HG02623 (cell line): ENCODE results near the gene SEC16B.

Source experiments
- ATAC-seq: cut with Tn5 transposase; IDR thresholded peaks from one replicate; pipeline ENCODE4 v1.9.1; 2021; ENCODE audit warnings: moderate library complexity; ENCODE audit not compliant: unreplicated experiment

Gene SEC16B

DNA sequence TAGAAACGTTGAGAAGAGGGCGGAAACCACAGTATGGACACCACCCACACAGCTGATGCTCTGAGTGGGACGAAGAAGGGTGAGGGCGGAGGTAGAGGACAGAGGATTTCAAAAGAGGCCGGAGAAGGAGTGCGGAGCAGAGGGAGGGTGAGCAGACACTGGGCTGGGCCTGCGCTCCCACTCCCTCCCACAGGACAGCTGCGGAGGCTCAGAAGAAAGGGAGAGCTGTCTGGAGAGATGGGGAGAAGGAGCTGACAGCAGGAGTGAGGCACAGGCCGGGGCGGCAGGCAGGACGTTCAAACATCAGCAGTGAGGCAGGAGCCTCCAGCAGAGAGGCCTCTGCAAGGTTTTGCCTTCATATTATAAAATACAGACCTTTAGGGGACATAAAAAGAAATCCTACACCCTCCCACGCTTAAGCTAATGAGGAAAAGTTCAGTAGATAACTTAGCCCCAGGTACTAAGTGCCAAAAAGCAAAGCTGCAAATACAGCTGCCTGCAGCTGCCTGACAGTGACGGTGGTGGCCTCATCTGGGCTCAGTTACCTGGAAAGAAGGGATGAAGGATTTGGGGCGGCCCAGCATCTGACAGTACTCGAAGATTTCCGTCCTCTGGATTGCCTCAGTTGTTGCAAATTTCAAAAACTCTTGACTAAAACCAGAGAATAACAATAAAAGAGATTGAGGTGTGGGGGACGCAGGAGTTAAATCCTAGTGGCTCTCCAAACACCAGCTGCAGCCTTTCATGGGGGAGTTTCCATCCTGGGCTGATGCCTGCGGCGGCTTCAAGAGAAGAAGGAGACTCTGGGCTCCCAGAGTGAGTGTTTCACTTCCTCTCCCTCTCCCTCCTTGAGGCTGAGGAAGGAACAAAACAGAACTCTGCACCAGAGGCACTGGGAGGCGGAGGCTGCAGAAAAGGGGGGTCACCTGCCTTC is 25.6 kb downstream of the SEC16B start:
- no peak for ATAC-seq

DNA sequence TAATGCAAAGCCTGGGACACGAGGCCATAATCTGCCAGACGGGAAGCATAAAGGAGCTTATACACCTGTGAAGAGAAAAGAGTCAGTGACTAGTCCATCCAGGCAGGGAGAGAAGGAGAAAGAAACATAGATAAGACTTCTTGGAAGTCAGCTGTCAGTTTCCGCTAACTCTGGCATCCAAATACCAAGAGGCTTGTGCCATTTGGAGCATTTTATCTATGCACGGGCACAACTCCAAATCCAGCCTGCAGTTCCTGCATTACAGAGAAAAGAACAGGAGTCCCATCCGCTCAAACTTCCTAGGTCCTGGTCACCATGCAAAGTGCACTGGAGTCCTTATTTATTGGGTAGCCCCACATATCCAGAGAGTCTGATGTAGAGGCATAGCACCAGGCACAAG is 27.9 kb downstream of the SEC16B start:
- ATAC-seq = no peak

DNA sequence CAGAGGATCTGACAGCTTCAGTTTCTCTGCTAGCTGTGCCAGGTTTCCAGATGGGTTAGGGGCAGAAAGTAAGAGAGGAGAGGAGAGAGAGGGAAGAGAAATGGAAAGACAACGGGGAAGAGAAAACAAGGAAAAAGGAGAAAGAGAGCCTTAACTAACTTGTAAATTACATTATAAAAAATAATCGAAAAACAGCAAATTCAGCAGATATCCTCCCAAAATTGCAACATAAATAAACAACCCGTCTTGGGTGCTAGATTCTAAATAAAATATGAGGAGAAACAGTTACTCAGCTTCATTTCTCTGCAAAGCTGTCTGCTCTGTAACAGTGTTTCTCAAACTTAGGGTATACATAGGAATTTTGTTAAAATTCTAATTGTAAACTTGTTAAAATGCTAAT is 29.2 kb downstream of the SEC16B start:
- no peak for ATAC-seq

DNA sequence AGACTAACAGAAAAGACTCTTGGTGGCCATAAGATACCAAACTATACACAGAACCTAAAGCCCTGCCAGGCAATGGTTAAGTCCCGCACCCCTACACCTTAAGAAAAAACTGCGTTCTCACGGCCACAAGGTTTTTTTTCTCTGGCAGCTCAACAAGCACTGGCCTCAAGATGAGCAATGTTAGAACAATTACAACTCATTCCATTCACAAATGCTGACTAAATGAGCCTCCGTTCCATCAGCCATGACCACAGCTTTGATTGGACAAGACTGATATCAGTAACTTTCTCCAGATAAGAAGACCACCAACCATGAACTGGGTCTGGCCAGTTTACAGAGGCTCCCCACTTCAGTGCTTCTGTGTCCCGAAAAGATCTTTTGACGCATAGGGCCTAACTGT is 31.9 kb downstream of the SEC16B start:
- no peak for ATAC-seq

DNA sequence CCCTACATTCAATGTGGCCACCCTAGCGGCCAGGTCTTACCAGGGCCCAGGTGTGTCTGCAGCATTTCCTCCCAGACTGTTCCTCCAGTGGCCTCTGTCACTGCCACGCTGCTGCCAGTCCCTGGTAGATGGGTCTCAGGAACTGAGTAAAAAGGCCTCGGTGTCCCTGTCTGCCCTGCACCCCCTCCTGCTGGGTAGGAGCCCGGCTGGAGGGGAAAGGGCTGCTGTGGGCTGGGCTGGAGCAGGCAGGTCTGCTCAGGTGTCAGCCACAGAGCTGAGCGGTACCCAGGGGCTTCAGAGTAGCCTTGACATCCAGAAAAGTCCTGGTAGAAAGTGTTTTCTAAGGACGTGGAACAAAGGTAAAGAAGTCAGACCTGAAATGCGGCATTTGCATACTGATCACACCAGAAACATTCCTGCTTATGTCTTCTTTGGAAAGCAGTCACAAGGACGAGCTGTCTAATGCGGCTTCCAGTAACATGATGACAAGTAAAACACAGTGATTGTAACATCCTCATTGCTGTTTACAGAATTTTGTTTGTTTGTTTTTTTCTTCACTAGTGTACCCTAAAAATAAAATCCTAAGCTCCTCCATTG is 32.6 kb downstream of the SEC16B start:
- ATAC-seq = no peak

DNA sequence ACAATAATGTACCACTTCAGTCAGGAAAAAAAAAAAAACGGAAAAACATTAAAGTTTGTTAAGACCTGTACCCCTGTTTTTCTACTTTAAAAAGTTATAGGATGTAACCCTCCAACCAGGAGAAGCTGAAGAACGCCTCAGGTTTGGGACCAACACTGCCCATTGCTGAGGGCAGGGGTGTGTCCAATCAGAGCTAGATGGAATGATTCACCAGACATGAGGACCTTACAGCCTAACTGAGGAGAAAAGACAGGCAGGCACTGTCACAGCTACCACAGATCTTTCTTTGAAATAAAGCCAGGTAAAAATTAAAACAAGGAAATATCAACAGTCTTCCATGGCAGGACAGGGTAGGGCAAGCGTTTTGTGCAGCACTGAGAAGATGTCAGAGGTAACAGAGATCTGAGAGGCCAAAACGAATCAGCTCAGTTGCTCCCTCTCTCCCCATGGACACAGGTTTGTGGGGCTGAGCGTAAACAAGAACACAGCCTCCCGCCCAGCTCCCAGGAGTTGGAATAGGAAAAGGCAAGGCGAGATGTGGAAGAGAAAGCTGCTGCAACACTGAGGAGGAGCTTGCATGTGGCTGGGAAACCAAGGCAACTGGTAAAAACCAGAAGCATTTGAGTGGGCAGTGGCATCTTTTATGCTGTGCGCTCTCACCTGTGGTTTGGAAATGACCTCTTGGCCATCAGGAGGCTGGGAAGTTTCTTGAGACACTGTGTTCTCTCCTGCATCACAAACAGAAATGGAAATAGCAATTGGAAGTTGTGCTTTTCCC is 34.0 kb downstream of the SEC16B start:
- no peak for ATAC-seq

DNA sequence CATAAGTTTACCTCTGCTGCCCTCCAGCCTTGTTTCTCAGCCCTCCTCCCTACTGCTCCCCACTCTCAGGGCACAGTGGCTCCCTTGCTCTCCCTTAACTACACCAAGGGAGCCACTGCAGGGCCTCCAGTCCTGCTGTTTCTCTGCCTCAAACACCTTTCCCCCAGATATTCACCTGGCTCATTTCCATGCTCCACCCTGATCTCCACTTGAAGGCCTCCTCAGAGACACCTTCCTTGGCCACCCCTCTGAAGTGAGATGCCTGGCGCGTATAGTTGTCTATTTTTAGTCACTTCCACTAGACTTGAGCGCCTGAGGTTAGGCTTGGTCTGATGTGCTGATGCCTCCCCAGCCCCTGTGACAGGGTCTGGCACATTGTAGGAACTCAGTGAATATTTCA is 34.9 kb downstream of the SEC16B start:
- ATAC-seq = no peak

DNA sequence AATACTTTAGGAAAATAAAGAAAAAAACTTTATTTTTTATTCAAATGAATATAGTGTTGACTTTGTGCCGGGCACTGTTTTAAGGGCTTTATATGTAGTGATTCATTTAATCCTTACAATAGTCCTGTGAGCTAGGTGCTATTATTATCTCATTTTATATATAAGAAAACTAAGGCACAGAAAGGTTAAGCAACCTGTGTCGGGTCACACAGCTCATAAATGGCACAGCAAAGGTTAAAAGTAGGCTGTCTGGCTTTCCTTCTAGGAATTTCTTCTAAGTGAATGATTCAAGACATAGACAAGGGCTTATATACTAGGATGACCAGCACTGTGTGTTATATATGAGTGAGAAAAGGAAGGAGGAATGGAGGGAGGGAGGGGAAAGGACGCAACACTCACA is 35.4 kb downstream of the SEC16B start:
- no peak for ATAC-seq

DNA sequence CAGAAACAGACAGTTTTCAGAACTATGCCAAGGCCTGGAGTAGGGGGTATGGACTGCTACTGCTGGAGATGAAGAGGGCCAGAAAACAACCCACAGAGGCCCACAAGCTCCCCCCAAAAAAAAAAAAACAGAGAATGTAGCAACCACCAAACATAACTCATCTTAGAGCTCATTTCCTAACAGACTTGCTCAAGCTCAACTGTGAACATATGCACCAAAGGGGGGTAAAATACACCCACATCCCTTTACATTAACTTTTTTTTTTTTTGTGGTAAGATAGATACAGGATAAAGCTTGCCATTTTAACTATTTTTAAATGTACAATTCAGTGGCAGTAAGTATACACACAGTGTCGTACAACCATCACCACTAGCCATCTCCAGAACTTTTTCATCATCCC is 36.0 kb downstream of the SEC16B start:
- no peak for ATAC-seq

DNA sequence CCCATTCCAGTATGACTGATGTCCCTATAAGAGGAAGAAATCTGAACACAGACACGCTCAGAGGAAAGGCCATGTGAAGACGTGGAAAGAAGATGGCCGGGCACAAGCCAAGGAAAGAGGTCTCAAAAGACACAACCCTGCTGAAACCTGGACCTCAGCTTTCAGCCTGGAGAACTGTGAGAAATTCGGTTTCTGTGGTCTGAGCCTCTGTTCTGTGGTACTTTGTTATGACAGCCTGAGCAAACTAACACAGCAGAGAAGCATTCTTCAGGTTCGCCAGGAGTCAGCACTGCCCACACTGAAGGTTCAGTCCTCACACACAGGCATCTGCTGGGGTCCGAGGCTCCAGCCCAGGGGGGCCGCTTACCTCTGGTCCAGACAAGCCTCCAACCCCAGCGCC is 37.7 kb downstream of the SEC16B start:
- ATAC-seq = no peak

DNA sequence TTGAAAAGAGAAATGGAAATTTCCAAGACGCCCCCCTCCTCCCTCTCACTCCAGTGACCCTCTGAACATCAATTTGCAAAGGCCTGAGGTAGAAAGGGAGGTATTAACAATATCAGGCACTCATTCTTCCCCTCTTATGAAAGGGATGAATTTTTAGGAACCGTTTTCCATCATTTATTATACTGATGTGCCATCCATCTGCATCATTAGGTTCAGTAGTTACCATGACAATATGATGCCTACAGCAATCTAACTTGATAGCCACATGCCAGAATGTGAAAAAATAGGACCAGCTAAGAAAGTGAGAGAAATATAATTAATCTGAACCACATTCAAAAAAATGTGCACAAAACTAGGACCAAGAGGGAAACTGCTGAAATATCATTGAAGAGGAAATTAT is 40.9 kb downstream of the SEC16B start:
- no peak for ATAC-seq

DNA sequence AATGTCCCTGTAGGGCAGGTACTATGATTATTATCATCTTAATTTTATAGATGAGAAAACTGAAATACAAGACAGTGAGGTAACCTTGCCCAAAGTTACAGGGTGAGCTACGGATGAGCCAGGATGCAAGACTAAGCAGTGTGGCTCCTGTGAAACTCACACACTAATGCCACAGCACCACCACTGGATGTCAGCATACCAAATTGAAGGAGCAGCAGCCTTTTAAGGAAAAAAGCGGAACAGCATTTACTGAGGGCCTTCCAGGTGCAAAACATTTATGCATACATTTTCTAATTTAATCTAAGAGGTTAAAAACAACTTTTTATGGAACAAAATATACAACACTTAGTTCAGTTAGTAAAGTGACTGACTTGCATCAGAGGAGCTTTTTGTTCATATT is 41.7 kb downstream of the SEC16B start:
- ATAC-seq = no peak

DNA sequence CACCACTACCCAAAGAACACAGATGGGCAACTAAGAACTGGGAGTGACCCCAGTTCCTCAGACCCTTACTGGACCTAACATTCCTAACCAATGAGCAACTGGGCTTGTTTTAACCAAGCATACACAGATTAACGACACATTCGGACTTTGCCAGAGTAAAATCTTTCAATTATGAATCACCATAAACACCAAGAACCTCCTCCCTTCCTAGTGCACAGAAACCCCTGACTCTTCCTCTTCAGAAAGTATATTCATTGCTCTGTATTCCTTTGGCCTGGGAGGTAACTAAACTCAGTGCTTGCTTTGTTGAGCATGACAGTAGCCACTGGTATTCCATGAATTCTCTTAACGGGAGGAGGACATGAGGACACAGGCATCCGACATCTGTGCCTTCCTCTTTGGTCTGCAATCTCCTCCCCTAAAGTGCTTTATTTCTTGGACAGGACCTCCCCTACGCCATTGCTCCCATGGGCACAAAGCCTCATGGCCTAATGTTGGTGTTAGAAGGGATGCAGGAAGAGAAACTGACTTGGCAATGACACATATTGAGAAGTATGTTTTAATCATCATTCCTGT is 42.7 kb downstream of the SEC16B start:
- ATAC-seq = no peak

DNA sequence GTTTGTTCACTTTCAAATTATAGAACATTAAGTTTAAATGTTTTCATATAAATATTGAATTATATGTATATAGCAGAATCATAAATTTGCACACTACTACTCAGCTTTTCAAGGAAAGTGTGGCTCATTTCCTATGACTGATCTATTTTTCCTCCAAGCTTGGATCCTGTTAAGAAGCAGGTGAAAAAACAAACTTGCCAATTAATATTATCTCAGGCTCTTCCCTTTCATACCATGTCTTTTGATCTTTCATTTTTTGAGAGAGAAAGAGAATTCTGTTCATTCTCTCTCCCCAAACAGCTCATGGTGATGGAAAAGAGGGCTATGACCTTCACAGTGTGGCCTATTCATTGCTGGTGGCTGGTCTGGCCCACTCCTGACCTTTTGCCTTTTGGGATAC is 43.7 kb downstream of the SEC16B start:
- no peak for ATAC-seq

DNA sequence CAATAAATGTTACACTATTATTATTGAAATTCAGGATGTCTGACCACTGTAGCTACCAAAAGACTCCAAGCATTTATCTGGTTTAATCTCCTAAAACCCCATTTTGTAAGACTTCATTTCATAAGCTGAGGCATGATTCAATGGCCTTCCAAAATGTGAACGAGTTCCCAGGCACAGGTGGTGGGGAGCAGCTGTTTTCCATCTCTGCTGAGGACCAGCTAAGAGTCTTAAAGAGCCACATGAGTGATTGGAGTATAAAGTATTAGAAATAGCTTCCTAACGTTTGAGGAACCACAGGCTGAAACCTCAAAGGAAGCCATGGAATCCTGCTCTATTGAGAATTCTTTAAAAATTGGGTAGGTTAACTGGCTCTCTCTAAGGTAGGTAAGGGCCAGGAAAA is 44.9 kb downstream of the SEC16B start:
- no peak for ATAC-seq

DNA sequence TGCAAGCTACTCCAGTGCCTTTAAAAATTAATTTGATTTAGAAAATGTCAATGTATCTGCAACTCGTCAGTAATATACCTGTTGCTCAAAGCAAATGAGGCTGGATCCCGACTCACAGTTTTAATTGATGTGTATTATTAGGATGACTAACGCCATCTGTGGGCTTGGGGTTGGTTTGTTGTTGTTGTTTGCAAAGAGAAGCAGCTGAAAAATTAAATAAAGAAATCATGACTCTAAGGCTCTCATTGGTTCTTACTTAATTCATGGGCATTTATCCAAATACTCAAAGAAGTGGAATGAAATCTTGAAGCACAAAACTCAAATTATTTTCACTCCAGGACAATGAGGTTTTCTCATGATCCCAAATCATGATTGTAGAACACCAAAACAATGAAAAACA is 46.4 kb downstream of the SEC16B start:
- no peak for ATAC-seq

DNA sequence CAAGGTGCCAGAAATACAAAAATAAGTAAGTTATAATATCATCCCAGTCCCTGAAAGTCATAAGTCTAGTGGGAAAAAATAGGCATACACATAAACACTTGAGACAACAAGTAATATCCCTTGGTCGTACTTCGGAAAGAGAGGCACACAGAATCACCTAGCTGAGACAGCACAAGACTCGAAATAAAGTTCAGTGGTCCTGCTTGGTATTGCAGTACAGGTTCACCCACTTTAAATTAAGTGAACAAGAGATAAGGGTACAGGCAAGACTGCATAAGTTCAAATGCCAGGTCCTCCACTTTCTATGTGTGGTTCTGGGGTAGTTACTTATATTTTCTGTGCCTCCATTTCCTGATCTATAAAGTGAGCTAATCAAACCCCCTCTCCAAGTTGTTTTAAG is 47.6 kb downstream of the SEC16B start:
- ATAC-seq = no peak

DNA sequence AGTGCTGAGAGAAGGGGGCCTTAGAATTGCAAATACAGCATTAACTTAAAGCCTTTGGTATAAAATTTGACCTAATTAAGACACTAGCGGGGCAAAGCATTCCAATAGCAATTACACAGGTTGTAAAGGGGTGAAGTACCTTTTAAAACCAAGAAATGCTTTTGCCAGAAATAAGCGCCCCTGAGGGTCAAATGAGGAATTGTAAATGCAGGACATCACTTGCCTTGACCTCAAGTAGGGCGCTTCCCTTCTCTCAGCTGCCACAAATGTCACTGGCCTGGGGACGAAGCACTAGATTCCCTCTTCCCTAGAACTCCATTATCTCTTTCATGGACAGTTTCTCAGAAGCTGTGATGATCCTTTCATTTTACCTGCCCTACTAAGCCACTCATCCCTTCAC is 48.3 kb downstream of the SEC16B start:
- no peak for ATAC-seq

DNA sequence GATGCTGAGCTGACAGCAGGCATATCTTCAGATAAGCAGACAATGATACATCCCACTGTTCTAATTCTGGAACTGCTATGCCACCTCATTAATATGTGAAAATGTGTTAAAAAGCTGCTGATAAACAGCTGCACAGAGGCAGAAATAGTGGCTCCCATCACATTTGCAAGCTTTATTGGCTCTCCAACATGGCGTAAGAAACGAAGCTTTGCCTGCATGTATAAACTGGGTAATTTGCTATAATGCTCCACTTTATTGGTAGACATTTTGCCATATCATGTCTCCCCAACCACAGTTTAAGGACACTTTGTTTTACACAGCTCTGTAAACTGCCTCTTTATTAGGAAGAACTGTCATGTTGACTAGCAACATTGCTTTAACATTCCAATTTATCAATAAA is 49.8 kb downstream of the SEC16B start:
- ATAC-seq = no peak

DNA sequence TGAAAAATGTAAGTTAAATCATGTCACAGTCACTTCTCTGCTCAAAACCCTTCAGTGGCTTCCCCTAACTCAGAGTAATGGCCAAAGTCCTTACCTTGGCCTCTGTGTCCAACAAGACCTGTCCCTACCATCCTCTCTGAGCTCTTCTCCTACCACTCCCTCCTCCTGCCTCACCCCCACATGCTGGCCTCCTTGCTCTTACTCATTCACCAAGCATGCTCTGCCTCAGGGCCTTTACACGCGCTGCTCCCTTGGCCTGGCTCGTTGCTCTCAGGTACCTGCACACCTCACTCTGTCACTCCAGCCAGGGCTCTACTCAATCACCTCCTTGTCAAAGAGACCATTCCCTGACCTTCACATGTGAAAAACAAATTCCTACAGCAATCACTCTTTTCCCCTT is 54.2 kb downstream of the SEC16B start:
- no peak for ATAC-seq

DNA sequence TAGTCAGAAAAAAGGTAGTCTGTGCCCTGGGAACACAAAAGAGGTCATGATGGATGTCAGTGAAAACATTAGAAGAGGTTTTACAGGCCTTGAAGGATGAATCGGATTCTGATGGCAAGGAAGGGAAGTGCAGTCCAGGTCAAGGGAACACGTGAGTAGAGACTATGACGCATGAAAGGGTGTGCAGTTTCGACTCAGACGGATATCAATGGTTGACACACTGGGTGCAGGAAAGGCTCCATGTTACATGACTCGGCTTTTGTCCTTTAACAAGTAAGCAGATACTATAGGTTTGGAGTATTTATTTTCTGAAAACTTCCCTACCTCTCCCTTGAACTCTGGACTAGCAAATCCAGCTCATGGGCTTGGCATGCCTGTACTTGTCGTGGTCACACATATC is 55.3 kb downstream of the SEC16B start:
- ATAC-seq = no peak
